LNCAP (cell line): ENCODE results near the gene C4orf50.

ENCODE experiments used
- TF ChIP-seq, protein P1 (sequence below): fragments of 450-650 bp; IDR thresholded peaks from 2 replicates; pipeline ENCODE4 v1.5.1; 2017; ENCODE audit warnings: mild to moderate bottlenecking

Gene C4orf50

DNA sequence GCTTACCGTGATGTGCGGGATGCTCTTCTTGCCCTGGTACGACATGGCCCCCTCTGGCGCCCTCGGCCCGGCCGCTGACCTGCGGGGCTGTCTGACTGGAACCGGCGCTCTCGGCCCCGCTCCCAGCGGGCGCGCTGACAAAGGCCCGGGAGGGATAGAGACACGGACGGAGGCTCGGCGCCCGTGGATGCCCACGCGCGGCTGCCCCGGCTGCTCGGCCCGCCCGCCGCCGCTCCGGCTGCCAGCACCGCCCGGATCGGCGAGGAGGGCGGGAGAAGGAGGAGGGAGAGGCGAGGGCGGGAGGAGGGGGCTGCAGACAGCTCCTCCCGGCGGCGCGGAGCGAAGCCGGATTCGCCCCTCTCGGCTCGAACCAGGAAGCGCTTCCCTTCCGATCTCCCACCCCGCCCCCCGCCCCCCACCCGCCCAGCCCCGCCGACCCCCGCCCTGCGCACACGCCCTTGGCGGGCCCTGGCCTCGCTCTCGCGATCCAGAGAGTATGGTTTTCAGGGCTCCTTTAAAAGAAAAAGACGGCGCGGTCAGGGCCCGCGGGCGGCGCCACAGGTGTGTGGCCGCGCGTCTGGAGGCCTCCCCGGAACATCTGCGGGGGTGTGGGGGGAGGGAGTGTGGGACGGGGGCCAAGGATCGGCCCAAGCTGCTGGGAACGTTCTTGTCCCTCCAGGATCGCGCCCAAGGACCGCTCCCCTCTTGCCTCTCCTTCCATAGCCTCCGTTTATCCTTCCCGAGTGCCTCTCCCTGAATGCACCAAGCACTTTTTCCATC lies 129.8 kb downstream of the C4orf50 start:
- TF ChIP-seq, protein P1, sequence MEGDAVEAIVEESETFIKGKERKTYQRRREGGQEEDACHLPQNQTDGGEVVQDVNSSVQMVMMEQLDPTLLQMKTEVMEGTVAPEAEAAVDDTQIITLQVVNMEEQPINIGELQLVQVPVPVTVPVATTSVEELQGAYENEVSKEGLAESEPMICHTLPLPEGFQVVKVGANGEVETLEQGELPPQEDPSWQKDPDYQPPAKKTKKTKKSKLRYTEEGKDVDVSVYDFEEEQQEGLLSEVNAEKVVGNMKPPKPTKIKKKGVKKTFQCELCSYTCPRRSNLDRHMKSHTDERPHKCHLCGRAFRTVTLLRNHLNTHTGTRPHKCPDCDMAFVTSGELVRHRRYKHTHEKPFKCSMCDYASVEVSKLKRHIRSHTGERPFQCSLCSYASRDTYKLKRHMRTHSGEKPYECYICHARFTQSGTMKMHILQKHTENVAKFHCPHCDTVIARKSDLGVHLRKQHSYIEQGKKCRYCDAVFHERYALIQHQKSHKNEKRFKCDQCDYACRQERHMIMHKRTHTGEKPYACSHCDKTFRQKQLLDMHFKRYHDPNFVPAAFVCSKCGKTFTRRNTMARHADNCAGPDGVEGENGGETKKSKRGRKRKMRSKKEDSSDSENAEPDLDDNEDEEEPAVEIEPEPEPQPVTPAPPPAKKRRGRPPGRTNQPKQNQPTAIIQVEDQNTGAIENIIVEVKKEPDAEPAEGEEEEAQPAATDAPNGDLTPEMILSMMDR = no peak

GRCh38 chr4:5887361-5888221 lies 130.6 kb downstream of the C4orf50 start:
- TF ChIP-seq, protein P1 = no peak

GRCh38 chr4:5887011-5887360 lies 131.2 kb downstream of the C4orf50 start:
- TF ChIP-seq, protein P1 = no peak

DNA sequence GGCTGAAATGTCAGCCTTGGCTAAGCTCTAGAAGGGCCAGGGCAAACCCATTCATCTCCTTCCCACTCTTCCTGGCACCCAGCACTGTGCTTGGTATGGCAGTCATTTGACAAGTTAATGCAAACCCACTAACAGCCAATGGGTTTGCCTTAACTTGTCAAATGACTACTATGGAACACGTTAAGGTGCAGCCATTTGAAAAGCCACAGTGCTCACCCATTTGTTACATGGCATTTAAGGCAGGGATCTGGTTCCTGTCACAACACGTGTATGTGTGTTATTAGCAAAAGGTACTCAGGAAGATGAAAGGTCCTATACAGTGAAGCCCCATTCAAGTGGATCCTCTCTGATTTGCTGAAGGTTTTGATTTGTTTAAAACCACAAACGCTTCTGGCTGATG lies 132.5 kb downstream of the C4orf50 start:
- TF ChIP-seq, protein P1 = no peak

DNA sequence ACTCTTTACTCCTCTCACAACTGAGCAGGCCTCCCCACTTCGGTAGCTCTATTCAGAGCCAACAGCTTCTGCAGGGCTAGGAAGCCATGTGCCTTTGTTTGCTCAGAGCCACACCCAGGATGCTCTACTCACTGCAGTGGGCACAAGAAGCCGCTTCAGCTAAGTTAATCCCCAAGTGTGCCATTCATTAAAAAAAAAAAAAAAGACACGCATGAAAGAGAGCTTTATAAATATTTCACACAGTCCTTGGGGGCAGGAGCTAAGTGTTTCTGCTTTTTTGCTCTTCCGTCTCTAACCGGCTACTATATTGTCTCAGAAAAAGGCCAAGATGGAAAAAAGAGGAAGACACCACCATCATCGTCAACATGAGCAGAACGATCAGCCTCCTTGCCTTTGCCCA lies 133.4 kb downstream of the C4orf50 start:
- TF ChIP-seq, protein P1 = no peak

DNA sequence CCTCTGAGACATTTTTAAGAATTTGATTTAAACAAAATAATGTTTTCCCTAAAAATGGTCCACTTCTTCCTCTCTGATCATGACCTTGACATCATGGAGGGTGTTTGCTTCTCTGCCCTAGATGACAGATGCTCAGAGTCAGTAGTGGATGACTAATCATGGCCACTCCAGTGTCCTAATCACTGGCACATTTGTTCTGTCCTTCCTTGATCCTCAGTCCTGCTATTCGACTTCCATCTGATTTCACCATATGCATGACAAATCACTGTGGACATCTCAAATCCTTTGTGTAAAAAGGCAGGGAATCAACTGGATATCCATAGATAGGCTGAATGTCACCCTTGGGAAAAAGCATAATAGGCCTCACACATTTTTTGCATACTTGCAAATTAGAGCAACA lies 134.3 kb downstream of the C4orf50 start:
- TF ChIP-seq, protein P1 = no peak

DNA sequence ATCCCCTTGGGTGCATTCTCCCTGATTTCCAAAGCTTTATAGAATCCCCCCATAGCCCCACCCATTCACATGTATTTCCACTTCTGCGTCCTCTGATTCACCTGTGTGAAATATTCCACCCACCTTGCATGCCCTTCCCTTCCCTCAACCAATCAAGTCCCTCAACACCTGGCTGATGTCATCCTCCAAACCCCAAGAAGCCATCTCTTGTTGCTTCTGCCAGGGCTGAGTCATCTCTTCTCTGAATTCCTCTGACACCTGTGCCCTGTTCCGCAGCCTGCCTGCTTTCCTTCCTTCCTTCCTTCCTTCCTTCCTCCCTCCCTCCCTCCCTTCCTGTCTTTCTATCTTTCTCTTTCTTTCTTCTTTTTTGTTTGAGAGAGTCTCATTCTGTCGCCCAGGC lies 135.3 kb downstream of the C4orf50 start:
- TF ChIP-seq, protein P1 = no peak
